PFSK-1 (cell line): Measurements from ENCODE around the gene STK32A.

Source experiments
- POLR2AphosphoS5 ChIP-seq: IDR thresholded peaks from 2 replicates; pipeline ENCODE4 v1.6.1; 2012; ENCODE audit warnings: low read depth, mild to moderate bottlenecking, control low read depth, low read length, moderate library complexity
- SIN3A ChIP-seq: IDR thresholded peaks from 2 replicates; pipeline ENCODE4 v1.6.1; 2012; ENCODE audit warnings: mild to moderate bottlenecking, low read length, moderate library complexity, borderline replicate concordance; ENCODE audit not compliant: insufficient read depth
- TAF1 ChIP-seq: IDR thresholded peaks from 2 replicates; pipeline ENCODE4 v1.6.1; 2012; ENCODE audit warnings: low read length, control low read depth, borderline replicate concordance; ENCODE audit not compliant: insufficient read depth
- TF ChIP-seq, protein P1 (sequence below), 2 experiments: IDR thresholded peaks; 2 replicates each; pipeline versions ENCODE4 v1.6.1 to v1.8.0; 2011 to 2012; ENCODE audit warnings: low read depth in 2 of 2, low read length in 2 of 2, control low read depth in 1 of 2, inconsistent platforms in 1 of 2, mild to moderate bottlenecking in 1 of 2, moderate library complexity in 1 of 2; ENCODE audit not compliant: insufficient read depth in 1 of 2

DNA sequence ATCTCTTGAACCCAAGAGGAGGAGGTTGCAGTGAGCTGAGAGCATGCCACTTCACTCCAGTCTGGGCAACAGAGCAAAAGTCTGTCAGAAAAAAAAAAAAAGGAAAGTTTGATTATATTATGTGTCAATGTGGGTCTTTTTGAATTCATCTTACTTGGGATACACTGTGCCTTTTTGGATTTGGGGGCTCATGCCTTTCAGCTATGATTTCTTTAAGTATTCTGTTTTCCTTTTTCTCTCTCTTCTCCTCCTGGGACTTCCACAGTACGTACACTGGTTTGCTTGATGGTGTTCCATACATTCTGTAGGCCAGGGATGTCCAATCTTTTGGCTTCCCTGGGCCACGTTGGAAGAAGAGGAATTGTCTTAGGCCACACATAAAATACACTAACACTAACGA, 146.7 kb downstream of the STK32A start:
- TF ChIP-seq POLR2AphosphoS5 = no peak
- TF ChIP-seq, protein P1, sequence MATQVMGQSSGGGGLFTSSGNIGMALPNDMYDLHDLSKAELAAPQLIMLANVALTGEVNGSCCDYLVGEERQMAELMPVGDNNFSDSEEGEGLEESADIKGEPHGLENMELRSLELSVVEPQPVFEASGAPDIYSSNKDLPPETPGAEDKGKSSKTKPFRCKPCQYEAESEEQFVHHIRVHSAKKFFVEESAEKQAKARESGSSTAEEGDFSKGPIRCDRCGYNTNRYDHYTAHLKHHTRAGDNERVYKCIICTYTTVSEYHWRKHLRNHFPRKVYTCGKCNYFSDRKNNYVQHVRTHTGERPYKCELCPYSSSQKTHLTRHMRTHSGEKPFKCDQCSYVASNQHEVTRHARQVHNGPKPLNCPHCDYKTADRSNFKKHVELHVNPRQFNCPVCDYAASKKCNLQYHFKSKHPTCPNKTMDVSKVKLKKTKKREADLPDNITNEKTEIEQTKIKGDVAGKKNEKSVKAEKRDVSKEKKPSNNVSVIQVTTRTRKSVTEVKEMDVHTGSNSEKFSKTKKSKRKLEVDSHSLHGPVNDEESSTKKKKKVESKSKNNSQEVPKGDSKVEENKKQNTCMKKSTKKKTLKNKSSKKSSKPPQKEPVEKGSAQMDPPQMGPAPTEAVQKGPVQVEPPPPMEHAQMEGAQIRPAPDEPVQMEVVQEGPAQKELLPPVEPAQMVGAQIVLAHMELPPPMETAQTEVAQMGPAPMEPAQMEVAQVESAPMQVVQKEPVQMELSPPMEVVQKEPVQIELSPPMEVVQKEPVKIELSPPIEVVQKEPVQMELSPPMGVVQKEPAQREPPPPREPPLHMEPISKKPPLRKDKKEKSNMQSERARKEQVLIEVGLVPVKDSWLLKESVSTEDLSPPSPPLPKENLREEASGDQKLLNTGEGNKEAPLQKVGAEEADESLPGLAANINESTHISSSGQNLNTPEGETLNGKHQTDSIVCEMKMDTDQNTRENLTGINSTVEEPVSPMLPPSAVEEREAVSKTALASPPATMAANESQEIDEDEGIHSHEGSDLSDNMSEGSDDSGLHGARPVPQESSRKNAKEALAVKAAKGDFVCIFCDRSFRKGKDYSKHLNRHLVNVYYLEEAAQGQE (IDR thresholded peaks at IDR 0.05; ENCODE audit: insufficient read depth in 1 of 2, low read depth in 2 of 2, low read length in 2 of 2) = no peak
- TF ChIP-seq TAF1 = no peak
- no peak for TF ChIP-seq SIN3A
